HepG2 (cell line): ENCODE data around the gene UMPS. TPM values are rescaled to one million over a fixed set of nuclear protein-coding genes. Genes with fewer than 3 reads are reported as not detected.

Experiments
- DNMT3B ChIP-seq: conservative IDR thresholded peaks from 2 replicates; pipeline ENCODE4 v1.6.1; 2016; ENCODE audit warnings: missing biosample characterization, control low read depth
- ELF1 ChIP-seq: sonication (generic); formaldehyde crosslinking; IDR thresholded peaks from 2 replicates; pipeline ENCODE4 v1.4.0; 2020; ENCODE audit warnings: missing genetic modification reagents
- FOSL2 ChIP-seq: sonication (generic); formaldehyde crosslinking; IDR thresholded peaks from 2 replicates; pipeline ENCODE4 v1.4.0; 2020; ENCODE audit warnings: missing genetic modification reagents
- HNF4G ChIP-seq, 2 experiments: sonication (generic) in 1 of 2; formaldehyde crosslinking in 1 of 2; IDR thresholded peaks; 2 replicates each; pipeline versions ENCODE4 v1.4.0 to v1.6.1; 2011 to 2020; ENCODE audit warnings: borderline replicate concordance in 2 of 2, low read depth in 2 of 2, mild to moderate bottlenecking in 2 of 2, low read length in 1 of 2, missing genetic modification reagents in 1 of 2, moderate library complexity in 1 of 2
- HOXA5 ChIP-seq: sonication (generic); formaldehyde crosslinking; IDR thresholded peaks from 2 replicates; pipeline ENCODE4 v1.4.0; 2020; ENCODE audit warnings: missing genetic modification reagents
- KMT2A ChIP-seq: sonication (generic); formaldehyde crosslinking; IDR thresholded peaks from 2 replicates; pipeline ENCODE4 v1.4.0; 2020; ENCODE audit warnings: missing genetic modification reagents
- NFYC ChIP-seq: IDR thresholded peaks from 2 replicates; pipeline ENCODE4 v1.6.1; 2016; ENCODE audit warnings: missing genetic modification reagents, missing compliant biosample characterization
- ZEB1 ChIP-seq: IDR thresholded peaks from 2 replicates; pipeline ENCODE4 v1.6.1; 2012; ENCODE audit warnings: mild to moderate bottlenecking, low read depth, inconsistent platforms; ENCODE audit not compliant: insufficient replicate concordance
- ZNF207 ChIP-seq: fragments of 450-650 bp; IDR thresholded peaks from 2 replicates; pipeline ENCODE4 v1.6.1; 2016; ENCODE audit warnings: antibody characterized with exemption, borderline replicate concordance
- ZNF234 ChIP-seq: sonication (generic); formaldehyde crosslinking; conservative IDR thresholded peaks from 2 replicates; pipeline ENCODE4 v1.5.1; 2020; ENCODE audit warnings: mild to moderate bottlenecking, missing genetic modification reagents
- ZNF317 ChIP-seq: sonication (generic); formaldehyde crosslinking; IDR thresholded peaks from 2 replicates; pipeline ENCODE4 v1.5.0; 2020; ENCODE audit warnings: mild to moderate bottlenecking, missing genetic modification reagents
- ZNF432 ChIP-seq: sonication (generic); formaldehyde crosslinking; IDR thresholded peaks from 2 replicates; pipeline ENCODE4 v1.5.0; 2020; ENCODE audit warnings: missing genetic modification reagents, mild to moderate bottlenecking, borderline replicate concordance
- ZNF460 ChIP-seq: sonication (generic); formaldehyde crosslinking; IDR thresholded peaks from 2 replicates; pipeline ENCODE4 v1.5.1; 2020; ENCODE audit warnings: missing genetic modification reagents, mild to moderate bottlenecking, borderline replicate concordance
- ZNF510 ChIP-seq: sonication (generic); formaldehyde crosslinking; IDR thresholded peaks from 2 replicates; pipeline ENCODE4 v1.4.0; 2020; ENCODE audit warnings: low read depth, mild to moderate bottlenecking, missing genetic modification reagents
- ZNF724P ChIP-seq: sonication (generic); formaldehyde crosslinking; IDR thresholded peaks from 2 replicates; pipeline ENCODE4 v1.8.0; 2022; ENCODE audit warnings: missing genetic modification reagents, borderline replicate concordance
- polyA plus RNA-seq, 8 experiments: library from polyadenylated mRNA; depleted of rRNA in 3 of 8; stranded (reverse) in 7 of 8; unstranded in 1 of 8; fragments of >200 nt; fragmentation: Illumina TruSeq in 4 of 8; extraction: Trizol in 4 of 8; gene quantifications; 2 replicates each; pipeline versions ENCODE4 v1.2.1 to v1.2.3, GENCODE V29; 2011 to 2016; ENCODE audit warnings: low read depth in 4 of 8, missing spikeins in 1 of 8, mixed read lengths in 1 of 8; ENCODE audit not compliant: insufficient read depth in 1 of 8
- total RNA-seq, 5 experiments: library from RNA; depleted of rRNA; stranded (reverse); fragments of >200 nt; fragmentation: Illumina TruSeq; extraction: Trizol; gene quantifications; 2 replicates each; pipeline ENCODE4 v1.2.3, GENCODE V29; 2016; ENCODE audit warnings: low read depth in 1 of 5
- TF ChIP-seq, protein P1 (sequence below): sonication (generic); formaldehyde crosslinking; IDR thresholded peaks from 2 replicates; pipeline ENCODE4 v1.4.0; 2020; ENCODE audit warnings: missing genetic modification reagents
- TF ChIP-seq, protein P2 (sequence below): sonication (generic); formaldehyde crosslinking; IDR thresholded peaks from 2 replicates; pipeline ENCODE4 v1.4.0; 2020; ENCODE audit warnings: missing genetic modification reagents

UMPS gene
- total and polyA plus RNA-seq, 2 of the 13 experiments (the other 11 are each of a cell fraction or from before 2014, with no cell fraction given): 52.7 to 74.2 TPM

DNA sequence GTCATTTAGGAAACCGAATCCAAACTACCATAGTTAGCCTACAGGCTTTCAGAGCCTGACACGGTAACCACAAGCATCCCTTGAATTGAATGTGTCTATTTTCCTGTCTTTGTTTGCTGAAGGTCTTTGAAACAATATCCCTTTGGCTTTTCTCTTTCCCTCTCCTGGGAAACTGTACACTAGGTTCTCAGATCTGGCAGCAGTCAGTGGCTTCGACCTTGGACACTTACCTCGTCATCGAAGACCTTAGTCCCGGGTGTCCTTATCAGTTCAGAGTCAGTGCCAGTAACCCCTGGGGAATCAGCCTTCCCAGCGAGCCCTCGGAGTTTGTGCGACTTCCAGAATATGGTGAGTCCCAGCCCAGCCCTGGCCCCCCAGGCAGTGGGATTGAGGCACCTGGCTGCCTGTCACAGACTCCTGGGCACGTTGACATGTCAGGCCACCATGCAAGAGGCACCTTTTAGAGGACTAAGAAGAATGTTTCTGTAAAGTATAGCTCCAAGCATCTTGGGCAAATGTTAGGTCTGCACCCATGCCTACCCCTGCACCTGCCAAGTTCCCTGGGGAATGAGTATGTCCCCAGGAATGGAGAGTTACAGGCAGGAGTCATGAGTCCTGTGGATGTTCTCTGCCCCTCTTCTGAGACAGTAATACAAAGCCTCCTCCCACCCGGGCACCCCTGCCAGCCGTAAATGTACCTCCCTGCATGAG is 30.4 kb upstream of the UMPS start (continued):
- TF ChIP-seq, protein P1, sequence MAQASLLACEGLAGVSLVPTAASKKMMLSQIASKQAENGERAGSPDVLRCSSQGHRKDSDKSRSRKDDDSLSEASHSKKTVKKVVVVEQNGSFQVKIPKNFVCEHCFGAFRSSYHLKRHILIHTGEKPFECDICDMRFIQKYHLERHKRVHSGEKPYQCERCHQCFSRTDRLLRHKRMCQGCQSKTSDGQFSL (CRISPR knock-in tag): 0 out of 2 replicates have a peak, but pooled peaks have one; percentile 18
- TF ChIP-seq ZNF510 (no peak), ZNF317 (CRISPR knock-in tag) (no peak), HOXA5 (CRISPR knock-in tag) (no peak), HNF4G (IDR thresholded peaks at IDR 0.05; ENCODE audit: borderline replicate concordance, low read depth, low read length) (peak; percentile 59; the same call in 1 of the 2 replicates), HNF4G (CRISPR knock-in tag; IDR thresholded peaks at IDR 0.05; ENCODE audit: borderline replicate concordance, low read depth) (peak; percentile 85; the same call in 1 of the 2 replicates), ELF1 (CRISPR knock-in tag) (peak; percentile 34; the same call in 1 of the 2 replicates), NFYC (CRISPR knock-in tag) (0 out of 2 replicates have a peak, but pooled peaks have one; percentile 16), ZEB1 (peak; percentile 71), ZNF432 (CRISPR knock-in tag) (no peak), FOSL2 (peak; percentile 83), ZNF724P (CRISPR knock-in tag) (peak; percentile 33; the same call in 1 of the 2 replicates), ZNF207 (no peak), KMT2A (CRISPR knock-in tag) (0 out of 2 replicates have a peak, but pooled peaks have one; percentile 32), DNMT3B (CRISPR knock-in tag) (peak; percentile 40), ZNF234 (no peak), ZNF460 (CRISPR knock-in tag) (no peak; the same call in 1 of the 2 replicates)
- TF ChIP-seq, protein P2, sequence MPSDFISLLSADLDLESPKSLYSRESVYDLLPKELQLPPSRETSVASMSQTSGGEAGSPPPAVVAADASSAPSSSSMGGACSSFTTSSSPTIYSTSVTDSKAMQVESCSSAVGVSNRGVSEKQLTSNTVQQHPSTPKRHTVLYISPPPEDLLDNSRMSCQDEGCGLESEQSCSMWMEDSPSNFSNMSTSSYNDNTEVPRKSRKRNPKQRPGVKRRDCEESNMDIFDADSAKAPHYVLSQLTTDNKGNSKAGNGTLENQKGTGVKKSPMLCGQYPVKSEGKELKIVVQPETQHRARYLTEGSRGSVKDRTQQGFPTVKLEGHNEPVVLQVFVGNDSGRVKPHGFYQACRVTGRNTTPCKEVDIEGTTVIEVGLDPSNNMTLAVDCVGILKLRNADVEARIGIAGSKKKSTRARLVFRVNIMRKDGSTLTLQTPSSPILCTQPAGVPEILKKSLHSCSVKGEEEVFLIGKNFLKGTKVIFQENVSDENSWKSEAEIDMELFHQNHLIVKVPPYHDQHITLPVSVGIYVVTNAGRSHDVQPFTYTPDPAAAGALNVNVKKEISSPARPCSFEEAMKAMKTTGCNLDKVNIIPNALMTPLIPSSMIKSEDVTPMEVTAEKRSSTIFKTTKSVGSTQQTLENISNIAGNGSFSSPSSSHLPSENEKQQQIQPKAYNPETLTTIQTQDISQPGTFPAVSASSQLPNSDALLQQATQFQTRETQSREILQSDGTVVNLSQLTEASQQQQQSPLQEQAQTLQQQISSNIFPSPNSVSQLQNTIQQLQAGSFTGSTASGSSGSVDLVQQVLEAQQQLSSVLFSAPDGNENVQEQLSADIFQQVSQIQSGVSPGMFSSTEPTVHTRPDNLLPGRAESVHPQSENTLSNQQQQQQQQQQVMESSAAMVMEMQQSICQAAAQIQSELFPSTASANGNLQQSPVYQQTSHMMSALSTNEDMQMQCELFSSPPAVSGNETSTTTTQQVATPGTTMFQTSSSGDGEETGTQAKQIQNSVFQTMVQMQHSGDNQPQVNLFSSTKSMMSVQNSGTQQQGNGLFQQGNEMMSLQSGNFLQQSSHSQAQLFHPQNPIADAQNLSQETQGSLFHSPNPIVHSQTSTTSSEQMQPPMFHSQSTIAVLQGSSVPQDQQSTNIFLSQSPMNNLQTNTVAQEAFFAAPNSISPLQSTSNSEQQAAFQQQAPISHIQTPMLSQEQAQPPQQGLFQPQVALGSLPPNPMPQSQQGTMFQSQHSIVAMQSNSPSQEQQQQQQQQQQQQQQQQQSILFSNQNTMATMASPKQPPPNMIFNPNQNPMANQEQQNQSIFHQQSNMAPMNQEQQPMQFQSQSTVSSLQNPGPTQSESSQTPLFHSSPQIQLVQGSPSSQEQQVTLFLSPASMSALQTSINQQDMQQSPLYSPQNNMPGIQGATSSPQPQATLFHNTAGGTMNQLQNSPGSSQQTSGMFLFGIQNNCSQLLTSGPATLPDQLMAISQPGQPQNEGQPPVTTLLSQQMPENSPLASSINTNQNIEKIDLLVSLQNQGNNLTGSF: no peak
